ENCODE data around the gene PRDM11. TPM values are rescaled to one million over a fixed set of nuclear protein-coding genes. Genes with fewer than 3 reads are reported as not detected.

PRDM11 gene
- total RNA-seq, 1 donor from 2014 or later, result 6.9 TPM

DNA sequence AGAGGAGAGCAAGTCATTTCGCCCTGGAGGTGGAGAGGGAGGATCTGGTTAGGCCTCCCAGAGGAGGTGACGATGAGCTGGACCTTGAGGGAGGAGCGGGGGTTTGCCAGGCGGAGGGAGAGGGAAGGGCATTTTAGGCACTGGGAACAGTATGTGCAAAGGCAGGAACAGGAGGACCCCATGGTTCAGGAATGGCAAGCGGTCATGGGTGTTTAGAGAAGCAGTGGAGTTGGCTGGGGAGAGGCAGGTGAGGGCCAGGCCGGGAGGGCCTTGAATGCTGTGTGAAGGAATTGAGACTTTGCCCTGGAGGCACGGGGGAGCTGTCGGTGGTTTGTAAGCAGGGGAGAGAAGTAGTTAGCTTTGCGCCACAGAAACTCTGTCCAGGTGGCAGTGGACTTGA is 10.3 kb downstream of the PRDM11 start:
- FAIRE-seq, result no peak
- DNase-seq (ENCODE audit: low spot score in 2 of 2), result no peak

DNA sequence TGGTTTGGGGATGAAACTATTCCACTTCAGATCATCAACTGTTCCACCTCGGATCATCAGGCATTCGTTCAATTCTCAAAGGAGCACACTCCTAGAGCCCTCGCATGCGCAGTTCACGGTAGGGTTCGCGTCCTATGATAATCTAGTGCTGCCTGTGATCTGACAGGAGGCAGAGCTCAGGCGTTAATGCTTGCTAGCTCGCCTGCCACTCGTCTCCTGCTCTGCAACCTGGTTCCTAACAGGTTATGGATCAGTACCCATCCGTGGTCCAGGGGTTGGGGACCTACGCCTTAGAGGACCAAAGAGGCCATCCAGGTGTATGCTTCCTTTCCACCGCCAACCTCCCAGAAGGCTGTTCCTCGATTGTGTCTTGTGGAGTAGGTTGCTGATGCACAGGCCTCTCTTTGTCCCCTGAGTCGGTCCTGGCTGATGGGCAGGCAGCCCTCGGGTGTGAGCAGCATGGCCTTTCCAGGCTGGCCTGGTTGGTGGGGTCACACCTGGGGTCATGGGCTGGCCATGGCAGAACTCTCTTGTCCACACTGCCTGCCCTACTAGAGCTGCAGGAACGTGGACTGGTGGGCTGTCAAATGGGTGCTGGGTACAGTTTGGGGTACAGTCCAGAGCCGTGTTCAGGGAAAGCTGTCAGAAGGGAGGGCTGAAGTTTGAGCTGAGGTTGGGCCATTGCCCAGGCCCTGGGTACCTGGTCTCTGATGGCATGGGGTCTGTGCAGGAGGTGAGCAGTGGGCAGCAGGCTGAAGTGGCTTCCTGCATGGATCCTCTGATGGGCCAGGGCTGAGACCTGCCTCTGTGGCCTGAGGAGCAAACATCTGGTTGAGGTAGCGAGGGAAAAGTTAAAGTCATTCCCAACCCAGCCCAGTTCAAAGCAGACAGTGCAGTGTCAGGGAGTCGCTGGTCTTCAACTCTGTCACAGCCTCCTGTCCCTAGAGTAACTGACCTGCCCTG is 11.1 kb downstream of the PRDM11 start:
- DNase-seq (ENCODE audit: low spot score in 2 of 2) (no peak), FAIRE-seq (no peak)

DNA sequence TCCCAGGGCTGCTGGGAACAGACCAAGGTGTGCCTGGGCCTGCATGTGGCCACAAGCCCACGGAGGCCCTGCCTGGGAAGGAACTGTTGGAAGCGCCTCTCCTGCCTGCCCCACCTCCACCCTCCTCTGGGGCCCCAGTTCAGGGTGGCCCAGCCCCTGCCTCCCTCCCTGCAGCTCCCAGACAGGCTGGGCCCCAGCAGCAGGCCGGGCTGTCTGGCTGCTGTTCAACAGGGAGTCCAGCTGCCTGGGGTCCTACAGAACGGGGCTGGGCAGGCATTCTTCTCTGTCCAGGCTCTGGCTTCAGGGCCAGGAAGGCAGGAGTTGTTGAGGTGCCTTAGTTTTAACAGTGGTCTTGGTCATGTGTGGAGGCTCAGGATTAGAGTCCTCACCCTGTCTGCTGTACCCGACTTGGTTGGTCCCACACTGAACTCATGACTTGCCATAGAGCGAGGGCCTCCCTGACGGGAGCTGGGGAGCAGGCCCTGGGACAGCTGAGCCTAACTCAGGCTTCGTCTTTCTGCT is 11.8 kb downstream of the PRDM11 start:
- FAIRE-seq (no peak), DNase-seq (ENCODE audit: low spot score in 2 of 2) (no peak)

DNA sequence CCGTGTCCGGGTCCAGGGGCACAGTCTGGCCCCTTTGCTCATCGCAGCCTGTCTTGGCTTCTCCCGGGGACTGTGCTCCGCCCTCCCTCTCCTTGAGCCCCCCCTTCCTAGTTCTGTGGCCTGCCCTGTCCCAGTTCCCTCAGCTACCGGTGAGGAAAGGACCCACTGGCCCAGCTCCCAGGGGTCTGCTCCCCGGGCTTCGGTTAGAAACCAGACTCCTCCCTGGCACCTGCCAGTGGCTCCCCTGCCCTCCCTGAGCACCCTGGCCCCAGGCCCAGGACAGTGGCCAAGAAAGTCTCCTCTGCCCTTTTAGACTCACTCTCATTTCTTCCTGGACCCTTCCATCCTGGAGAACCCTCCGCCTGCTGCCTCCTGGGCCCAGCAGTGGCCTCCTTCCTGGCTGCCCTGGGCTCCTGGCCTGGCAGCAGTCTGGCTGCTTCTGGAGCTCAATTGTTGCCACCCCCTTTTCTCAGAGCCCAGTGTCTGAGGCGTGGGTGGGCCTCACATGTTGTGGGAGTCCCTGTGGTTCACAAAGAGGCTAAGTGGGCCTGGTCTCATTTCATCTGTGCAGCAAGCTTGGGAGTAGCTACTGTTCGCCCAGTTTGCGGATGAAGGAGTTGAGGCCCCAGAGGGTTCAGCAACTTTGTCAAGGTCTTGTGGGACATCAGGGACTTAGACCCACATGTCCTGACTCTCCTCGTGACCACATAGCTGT is 12.6 kb downstream of the PRDM11 start:
- no peak for DNase-seq (ENCODE audit: low spot score in 2 of 2)
- no peak for FAIRE-seq

DNA sequence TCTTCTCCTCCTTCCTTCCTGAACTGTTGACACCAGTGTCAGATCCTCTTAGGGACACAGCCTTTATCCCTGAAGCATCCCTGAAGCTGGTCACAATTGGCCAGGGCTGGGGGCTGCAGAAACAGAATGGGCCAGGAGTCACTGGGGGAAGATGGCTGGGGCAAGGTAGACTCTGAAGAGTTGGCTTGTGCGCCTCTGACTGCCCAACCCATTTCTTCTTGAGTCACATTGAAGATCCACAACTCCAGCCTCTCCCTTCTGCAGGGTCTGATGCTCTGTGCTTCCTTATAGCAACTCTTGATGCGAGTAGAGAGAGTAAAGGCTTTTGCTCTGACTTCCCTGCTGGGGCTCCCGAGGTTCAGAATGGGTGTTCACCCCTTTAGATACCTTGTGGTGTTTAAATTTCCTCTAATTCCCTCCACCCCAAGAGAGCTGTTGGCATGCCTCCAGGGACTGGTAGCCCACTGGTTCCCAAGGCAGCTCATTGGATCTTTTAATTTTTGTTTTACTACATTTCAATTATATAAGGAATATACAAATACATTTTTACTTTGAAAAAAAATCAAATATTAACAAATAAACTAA is 13.4 kb downstream of the PRDM11 start:
- DNase-seq (ENCODE audit: low spot score in 2 of 2) (no peak), FAIRE-seq (no peak)

DNA sequence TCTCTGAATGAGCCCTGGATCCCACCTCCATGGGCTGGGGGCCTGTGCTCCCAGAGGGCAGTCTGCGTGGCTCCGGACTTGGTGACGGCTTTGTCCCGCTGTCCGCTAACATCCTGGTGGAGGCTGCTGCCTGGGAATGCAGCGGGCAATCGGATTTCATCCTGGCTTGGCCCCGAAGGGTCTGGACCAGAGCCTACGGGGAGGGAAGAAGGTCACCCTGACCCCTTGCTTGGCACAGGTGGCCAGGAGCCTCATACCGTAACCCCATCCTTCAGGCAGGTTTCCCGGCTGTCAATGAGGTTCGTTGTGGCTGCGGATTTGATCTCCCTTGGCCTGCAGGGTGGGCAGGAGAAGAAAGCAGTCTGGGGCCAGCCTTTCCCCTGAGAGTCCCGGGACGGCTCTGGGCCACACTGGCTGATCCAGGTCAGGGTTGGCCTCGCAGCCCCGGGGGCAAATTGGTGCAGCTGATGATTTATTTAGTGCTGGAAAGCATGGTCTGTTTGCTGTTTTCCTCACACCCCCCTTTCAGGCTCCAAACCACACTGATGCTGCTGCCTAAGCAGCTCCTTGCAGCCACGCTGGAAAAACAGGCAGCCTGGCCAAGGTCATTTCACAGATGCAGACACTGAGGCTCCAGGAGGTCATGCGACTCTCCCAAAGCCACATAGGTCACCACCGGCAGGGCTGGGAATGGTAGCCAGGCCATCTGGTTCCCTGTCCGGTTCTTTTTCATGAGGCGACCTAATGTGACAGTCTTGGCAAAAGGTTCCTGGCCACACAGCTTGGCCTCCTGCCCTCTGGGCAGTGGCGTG is 15.0 kb downstream of the PRDM11 start:
- FAIRE-seq (no peak), DNase-seq (ENCODE audit: low spot score in 2 of 2) (no peak)

DNA sequence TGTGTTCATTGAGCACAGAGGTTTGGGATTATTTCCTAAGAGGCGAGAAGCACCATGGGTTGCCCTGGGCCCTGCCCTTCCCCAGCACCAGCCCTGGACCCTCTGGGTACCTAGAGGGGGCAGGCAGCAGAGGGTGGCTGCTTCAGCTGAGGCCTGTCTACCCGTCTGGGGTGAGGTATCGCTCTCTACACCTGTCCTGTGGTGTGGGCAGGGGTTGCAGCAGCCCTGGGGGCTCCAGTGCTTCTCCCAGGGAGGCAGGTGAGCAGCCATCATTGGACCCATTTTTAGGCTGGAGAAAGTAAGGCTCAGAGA is 15.6 kb downstream of the PRDM11 start:
- no peak for FAIRE-seq
- no peak for DNase-seq (ENCODE audit: low spot score in 2 of 2)

DNA sequence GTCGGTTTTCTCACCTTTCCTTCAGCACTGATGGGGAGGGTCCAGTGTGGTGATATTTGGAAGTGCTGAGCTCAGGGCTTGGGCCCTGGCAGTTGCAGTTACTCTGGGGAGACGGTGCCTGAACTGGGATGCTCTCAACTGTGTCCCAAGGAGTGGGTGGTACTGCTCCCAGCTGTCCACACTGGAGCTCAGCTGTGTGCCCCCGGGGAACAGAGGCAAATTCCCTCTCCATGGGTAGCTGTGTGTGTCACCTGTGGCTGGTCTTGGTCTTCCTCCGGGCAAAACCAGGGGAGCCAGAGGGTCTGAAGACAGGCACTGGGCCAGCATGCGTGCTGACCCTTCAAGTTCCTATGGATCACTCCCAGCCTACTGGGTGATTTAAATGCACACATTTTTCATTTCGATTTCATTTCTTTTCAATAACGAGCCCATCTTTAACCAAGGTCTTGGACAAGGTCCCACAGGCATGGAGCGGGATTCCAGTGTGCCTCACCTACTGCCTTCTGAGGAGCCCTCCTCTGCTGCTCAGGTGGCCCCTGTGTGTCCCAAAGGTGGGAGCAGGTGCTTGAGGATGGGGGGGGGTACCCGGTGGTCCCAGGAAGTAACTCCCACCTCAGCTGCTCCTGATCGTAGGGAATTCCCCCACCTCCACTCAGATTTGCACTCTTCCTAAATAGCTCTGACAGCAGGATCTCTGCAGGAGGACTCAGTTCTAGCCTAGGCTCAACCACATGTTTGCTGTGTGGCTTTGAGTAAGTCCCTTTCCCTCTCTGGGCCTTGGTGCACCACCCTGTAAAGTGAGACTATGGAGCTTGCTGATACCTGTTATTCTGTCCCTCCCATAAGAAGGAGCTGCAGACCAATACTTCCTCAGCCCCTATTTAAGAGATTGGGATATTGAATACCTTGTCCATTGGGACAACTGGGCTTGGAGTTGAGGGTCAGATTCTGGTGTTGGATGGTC is 16.8 kb downstream of the PRDM11 start:
- no peak for DNase-seq (ENCODE audit: low spot score in 2 of 2)
- no peak for FAIRE-seq

DNA sequence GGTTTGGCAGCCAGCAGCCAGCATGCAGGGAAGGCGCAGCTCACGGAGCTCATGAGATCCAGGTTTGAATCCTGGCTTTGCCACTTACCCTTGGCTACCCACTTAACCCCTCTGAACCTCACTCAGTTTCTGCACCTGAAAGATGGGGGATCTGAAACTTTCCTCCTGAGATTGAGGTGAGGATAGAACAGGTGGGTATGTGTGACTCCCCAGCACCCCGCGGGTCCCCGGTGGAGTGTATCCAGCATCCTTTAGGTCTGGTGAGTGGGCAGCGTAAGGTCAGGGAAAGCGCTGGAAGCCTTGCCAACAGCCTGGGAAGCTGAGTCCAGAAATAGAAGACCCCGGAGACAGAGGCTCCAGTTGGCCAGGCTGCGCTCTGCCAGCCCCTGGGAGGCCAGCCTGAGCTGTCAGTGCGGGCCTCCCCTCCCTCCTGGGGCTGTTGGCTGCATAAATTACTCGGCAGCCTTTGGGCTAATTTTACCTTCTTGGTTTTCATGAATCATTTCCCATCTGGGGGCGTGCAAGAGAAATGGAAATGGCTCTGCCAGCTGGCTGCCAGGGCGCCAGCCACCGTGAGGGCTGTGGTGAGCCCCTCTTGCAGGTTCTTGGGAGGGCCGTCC is 17.6 kb downstream of the PRDM11 start:
- no peak for FAIRE-seq
- DNase-seq (ENCODE audit: low spot score in 2 of 2), result peak in 1 of 2 donors; percentile 58

DNA sequence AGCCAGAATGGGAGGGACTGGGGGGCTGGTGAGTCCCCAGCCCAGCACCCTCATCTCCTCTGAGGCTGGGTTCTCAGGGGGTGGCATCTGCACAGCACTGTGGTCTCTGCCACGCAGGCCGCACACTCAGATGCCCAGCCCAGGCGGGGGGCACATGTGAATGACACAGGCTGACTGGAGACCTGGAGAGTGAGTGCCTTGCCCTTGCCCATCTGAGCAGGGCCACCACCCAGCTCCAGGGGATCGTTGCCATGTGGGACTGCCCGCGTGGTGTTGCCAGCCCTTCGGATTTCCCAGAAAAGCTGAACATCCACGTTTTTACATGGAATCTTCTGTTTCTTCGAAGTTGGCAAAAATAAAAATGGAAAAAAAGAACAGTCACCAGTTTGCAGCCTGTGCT is 18.9 kb downstream of the PRDM11 start:
- FAIRE-seq (no peak), DNase-seq (ENCODE audit: low spot score in 2 of 2) (no peak)

DNA sequence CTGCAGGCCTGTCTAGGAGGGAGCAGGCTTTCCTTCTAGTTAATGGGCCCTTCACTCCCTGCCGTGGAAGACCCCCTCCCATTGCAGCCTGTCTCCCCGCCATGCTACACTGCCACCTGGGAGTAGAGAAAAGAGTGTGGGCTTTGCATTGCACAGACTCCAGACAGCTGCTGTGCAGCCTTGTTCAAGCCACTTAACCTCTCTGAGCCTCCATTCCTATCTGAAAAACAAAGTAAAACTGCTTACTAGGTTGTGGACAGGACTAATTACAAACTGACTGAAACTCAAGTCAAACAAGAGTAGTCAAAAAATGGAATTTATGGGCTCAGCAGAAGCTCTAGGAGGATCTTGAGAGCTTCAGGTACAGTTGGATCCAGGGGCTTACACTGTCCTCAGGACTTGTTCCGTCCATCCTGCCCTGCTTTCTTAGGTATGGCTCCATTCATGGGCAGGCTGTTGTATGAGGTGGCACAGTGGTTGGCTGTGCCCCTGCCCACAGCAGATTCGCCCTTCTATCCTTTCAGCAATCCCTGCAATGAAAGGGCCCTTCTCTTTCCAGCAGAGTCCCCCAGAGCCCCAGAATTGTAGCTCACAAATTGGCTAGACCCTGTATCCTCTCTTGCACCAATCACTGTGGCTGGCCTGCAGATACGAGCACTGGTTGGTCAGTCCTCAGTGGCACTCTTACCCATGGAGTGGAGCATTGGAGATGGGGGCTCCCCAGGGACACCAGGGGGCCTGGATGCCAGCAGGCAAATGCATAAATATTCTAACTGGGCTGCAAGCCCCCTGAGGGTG is 19.6 kb downstream of the PRDM11 start:
- no peak for DNase-seq (ENCODE audit: low spot score in 2 of 2)
- no peak for FAIRE-seq

DNA sequence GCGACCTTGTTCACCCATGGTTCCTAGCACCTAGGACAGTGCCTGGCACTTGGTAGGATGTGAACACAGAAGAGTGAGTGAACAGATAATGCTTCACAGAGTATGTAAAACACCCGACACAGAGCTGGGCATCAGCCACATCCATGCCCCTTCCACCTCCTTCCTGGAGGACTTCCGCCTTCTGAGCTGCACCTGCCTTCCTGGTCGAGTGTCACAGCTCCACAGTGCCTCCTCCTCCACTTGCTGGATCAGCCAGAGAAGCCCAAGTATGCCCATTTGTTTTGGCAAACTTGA is 20.1 kb downstream of the PRDM11 start:
- DNase-seq (ENCODE audit: low spot score in 2 of 2), result no peak
- FAIRE-seq, result no peak

DNA sequence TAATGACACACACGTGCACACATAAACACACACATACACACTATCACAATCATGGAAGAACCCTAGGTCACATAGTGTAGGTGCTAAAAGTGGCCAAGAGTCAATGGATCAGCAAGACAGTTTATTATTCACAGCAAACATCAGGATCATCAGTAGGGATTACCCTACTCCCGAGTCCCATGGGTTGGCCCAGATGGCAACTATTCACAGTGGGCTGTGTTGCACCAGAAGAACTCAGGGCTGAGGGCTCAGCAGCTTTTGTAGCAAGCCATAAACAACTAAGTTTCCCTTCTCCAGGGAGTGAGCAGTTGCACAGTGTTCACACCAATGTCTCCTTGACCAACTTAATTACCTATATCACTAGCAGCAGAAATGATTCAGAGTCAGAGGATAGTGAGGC is 20.8 kb downstream of the PRDM11 start:
- no peak for FAIRE-seq
- DNase-seq (ENCODE audit: low spot score in 2 of 2), result no peak

DNA sequence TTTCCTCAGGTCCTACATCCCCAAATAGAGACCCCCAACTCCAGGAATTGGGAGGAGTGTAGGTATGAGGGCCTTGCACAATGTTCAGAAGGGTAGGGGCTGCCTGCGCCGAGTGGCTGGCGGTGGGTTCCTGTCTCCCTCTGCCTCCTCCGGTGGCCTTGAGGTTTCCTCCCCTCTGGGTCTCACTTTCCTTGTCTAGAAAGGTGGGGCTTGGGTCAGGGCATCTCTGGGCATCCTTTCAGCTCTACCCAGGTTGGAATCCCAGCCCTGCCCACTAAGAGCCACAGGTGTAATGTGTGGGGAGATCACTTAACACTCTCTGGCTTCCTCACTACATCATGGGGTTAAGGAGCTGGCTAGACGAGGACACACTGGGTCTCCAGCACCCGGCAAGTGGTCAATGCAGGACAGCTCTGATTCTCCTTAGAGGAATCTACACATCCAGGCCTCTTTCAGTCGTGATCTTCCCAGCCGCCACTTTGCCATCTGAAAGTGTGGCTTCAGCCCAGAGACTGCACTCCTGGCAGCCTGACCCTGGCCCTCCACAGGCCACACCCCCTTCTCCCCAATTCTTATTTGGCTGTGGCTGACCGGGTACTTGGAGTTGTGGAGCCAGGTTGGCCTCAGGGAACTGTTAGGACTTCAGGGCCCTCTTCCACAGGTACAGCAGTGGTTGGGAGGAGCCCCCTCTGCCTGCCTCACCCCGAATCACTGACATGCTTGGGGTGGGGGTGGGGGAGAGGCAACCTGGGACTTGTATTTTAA is 22.1 kb downstream of the PRDM11 start:
- FAIRE-seq (no peak), DNase-seq (ENCODE audit: low spot score in 2 of 2) (no peak)

DNA sequence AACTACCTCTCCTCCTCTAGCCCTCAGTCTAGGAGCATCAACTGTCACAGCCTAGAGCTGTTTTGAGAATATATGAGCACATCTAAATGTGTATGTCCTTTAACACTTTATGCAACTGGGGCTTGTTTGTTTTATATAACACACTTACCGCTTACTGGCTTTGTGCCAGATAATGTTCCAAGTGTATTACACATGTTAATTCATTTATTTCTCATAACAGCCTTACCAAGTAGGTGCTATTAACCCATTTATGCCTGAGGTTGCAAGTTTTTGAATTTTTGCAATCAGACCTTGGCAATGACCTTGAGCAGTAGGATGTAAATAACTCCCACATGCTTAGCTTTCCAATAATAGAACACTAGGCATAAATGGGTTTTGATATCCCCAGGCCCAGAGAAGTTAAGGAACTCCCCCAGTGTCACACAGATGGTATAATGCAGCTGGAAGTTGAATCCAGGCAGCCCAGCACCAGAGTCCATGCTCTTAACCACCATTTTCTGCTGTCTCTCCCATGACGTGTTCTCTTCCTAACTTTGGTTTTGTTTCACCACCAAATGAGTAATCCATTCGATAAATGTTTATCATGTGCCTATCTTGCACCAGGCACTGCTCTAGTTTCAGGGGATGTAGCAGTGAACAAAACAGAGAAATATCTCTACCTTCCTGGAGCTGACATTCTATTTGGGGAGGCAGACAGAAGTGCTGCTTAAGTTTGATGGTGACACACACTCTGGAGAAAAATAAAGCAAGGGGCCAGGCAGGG is 23.1 kb downstream of the PRDM11 start:
- no peak for DNase-seq (ENCODE audit: low spot score in 2 of 2)
- no peak for FAIRE-seq

DNA sequence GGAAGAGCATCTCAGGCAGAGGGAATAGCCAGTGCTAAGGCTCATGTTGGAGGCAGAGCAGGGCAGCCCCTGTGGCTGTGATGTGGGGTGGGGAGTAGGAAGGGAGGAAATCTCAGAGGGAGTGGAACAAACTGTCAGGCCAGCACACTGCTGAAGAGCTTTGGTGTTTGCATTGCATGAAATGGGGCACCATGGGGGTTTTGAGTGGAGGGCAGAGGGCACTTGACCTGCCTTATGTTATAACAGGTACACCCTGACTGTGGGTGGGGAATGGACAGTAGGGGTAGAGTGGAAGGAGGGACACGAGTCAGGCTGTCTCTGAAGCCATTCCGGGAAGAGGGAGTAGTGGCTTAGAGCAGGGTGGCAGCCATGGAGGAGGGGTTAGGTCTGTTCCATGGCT is 24.0 kb downstream of the PRDM11 start:
- FAIRE-seq, result no peak
- DNase-seq (ENCODE audit: low spot score in 2 of 2), result no peak

DNA sequence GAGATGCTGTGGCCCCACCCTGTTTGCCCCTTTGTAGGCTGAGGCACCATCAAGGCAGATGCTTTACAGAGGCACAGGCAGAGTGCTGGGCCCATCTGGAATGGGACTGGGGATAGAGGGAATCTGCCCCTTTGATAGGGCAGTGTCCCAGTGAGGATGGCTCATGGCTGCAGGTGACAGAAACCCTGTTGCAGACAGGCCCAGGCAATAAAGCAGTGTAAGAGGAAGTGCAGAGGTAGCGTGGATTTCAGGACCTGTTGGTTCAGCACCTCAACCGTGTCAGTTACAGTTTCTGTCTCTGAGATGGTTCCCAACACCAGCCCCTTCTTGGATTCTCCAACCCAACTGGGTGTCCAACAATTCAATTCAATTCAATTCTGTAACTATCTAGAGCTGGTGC is 25.1 kb downstream of the PRDM11 start:
- no peak for FAIRE-seq

More for the DNA sequence above, 25.1 kb downstream of the PRDM11 start:
- DNase-seq (ENCODE audit: low spot score in 2 of 2), result no peak

Data from frontal cortex (tissue), 4 donors.